IMR-90 (cell line): ENCODE measurements around the gene AKAP13. TPM values are rescaled to one million over a fixed set of nuclear protein-coding genes. Genes with fewer than 3 reads are reported as not detected.

Experiments used
- ATAC-seq: fragments of 200-7000 bp; cut with Tn5 transposase; 2 replicates; pipeline ENCODE4 v1.9.1; 2020; ENCODE audit warnings: low read depth, mild to moderate bottlenecking, moderate library complexity
- BruUV-seq: library from RNA; stranded (reverse); fragments of 400-500 nt; replicated peaks from 2 replicates; lab custom pipeline; 2021; lab: Mats Ljungman, UMichigan
- CTCF ChIA-PET: fragments of 300-600 bp; formaldehyde crosslinking; extraction: SDS; loops from one replicate; lab custom pipeline; 2021; ENCODE audit warnings: antibody characterized with exemption; lab: Yijun Ruan, JAX
- POLR2A ChIA-PET: fragments of 300-600 bp; sonication (Branson Sonifier 250); formaldehyde crosslinking; loops from one replicate; lab custom pipeline; 2022; ENCODE audit warnings: antibody characterized with exemption; ENCODE audit not compliant: unreplicated experiment; lab: Charles Lee
- DNase-seq: peaks from one replicate; pipeline ENCODE4 v3.0.0; 2013
- H2AFZ ChIP-seq: replicated peaks from 2 replicates; pipeline ENCODE3; 2013; ENCODE audit warnings: low read length, mild to moderate bottlenecking; ENCODE audit not compliant: poor library complexity
- H2AK5ac ChIP-seq: 2 replicates; pipeline ENCODE4 v1.6.1; 2013; ENCODE audit warnings: low read depth, low read length, inconsistent platforms
- H2AK9ac ChIP-seq: replicated peaks from 2 replicates; pipeline ENCODE3; 2013; ENCODE audit warnings: mild to moderate bottlenecking, low read depth, low read length, moderate library complexity; ENCODE audit not compliant: poor library complexity
- H2BK120ac ChIP-seq: 2 replicates; pipeline ENCODE4 v1.6.1; 2013; ENCODE audit warnings: low read depth, low read length, inconsistent platforms
- H2BK15ac ChIP-seq: 3 replicates; pipeline ENCODE4 v1.6.1; 2013; ENCODE audit warnings: low read depth, low read length, inconsistent platforms
- H2BK20ac ChIP-seq: 2 replicates; pipeline ENCODE4 v1.6.1; 2013; ENCODE audit warnings: low read depth, mild to moderate bottlenecking, inconsistent platforms, low read length, moderate library complexity
- H2BK5ac ChIP-seq: 2 replicates; pipeline ENCODE4 v1.6.1; 2013; ENCODE audit warnings: mild to moderate bottlenecking, low read depth, low read length, inconsistent platforms; ENCODE audit not compliant: poor library complexity, severe bottlenecking
- H3K14ac ChIP-seq: replicated peaks from 2 replicates; pipeline ENCODE4 v1.6.1; 2013; ENCODE audit warnings: low read depth, low read length, inconsistent platforms
- H3K18ac ChIP-seq: 2 replicates; pipeline ENCODE4 v1.6.1; 2013; ENCODE audit warnings: low read depth, low read length, control low read depth
- H3K23ac ChIP-seq: 2 replicates; pipeline ENCODE4 v1.6.1; 2013; ENCODE audit warnings: low read depth, low read length, inconsistent platforms
- H3K27ac ChIP-seq: 2 replicates; pipeline ENCODE4 v1.5.1; 2013; ENCODE audit warnings: mild to moderate bottlenecking, control low read depth, low read length; ENCODE audit not compliant: insufficient read depth
- H3K27me3 ChIP-seq: 2 replicates; pipeline ENCODE4 v1.6.1; 2013; ENCODE audit warnings: low read length; ENCODE audit not compliant: control insufficient read depth, insufficient read depth
- H3K36me3 ChIP-seq: 2 replicates; pipeline ENCODE4 v1.6.1; 2013; ENCODE audit warnings: low read length, mixed read lengths; ENCODE audit not compliant: control insufficient read depth, insufficient read depth
- H3K4ac ChIP-seq: 2 replicates; pipeline ENCODE4 v1.6.1; 2013; ENCODE audit warnings: low read depth, low read length, inconsistent platforms
- H3K4me1 ChIP-seq: 2 replicates; pipeline ENCODE4 v1.6.1; 2013; ENCODE audit warnings: low read length, mixed read lengths; ENCODE audit not compliant: control insufficient read depth, insufficient read depth
- H3K4me2 ChIP-seq: 2 replicates; pipeline ENCODE4 v1.6.1; 2013; ENCODE audit warnings: low read depth, mild to moderate bottlenecking, control low read depth, low read length, moderate library complexity
- H3K4me3 ChIP-seq: 2 replicates; pipeline ENCODE4 v1.5.1; 2013; ENCODE audit warnings: low read depth, mild to moderate bottlenecking, control low read depth, low read length, moderate library complexity; ENCODE audit not compliant: insufficient read depth
- H3K56ac ChIP-seq: 2 replicates; pipeline ENCODE4 v1.6.1; 2013; ENCODE audit warnings: low read length, inconsistent platforms; ENCODE audit not compliant: insufficient read depth; ENCODE audit errors: extremely low read depth
- H3K79me1 ChIP-seq, 2 experiments: 2 replicates each; pipeline ENCODE4 v1.6.1; 2013; ENCODE audit warnings: low read length in 2 of 2, inconsistent platforms in 1 of 2, low read depth in 1 of 2
- H3K9ac ChIP-seq: 2 replicates; pipeline ENCODE4 v1.6.1; 2013; ENCODE audit warnings: low read depth, low read length, control low read depth
- H3K9me1 ChIP-seq: 2 replicates; pipeline ENCODE4 v1.6.1; 2013; ENCODE audit warnings: low read length, inconsistent platforms; ENCODE audit not compliant: insufficient read depth
- H3K9me3 ChIP-seq: 2 replicates; pipeline ENCODE4 v1.6.1; 2013; ENCODE audit warnings: low read length; ENCODE audit not compliant: control insufficient read depth, insufficient read depth
- H4K20me1 ChIP-seq: 2 replicates; pipeline ENCODE4 v1.6.1; 2013; ENCODE audit warnings: low read length, inconsistent platforms; ENCODE audit not compliant: insufficient read depth
- H4K5ac ChIP-seq: 2 replicates; pipeline ENCODE4 v1.6.1; 2013; ENCODE audit warnings: mild to moderate bottlenecking, low read depth, low read length, control low read depth
- H4K8ac ChIP-seq, 2 experiments: 2 replicates each; pipeline ENCODE4 v1.6.1; 2013; ENCODE audit warnings: low read depth in 2 of 2, low read length in 2 of 2, control low read depth in 1 of 2, inconsistent platforms in 1 of 2
- H4K91ac ChIP-seq: 2 replicates; pipeline ENCODE4 v1.6.1; 2013; ENCODE audit warnings: low read depth, low read length, inconsistent platforms; ENCODE audit not compliant: insufficient read depth
- BHLHE40 ChIP-seq: fragments of 150-350 bp; IDR thresholded peaks from 2 replicates; pipeline ENCODE4 v1.6.1; 2016; ENCODE audit warnings: mild to moderate bottlenecking, low read depth, low read length
- MAFK ChIP-seq: IDR thresholded peaks from 2 replicates; pipeline ENCODE4 v1.6.1; 2012; ENCODE audit warnings: low read depth, low read length, improper control_type of control experiment
- MXI1 ChIP-seq: IDR thresholded peaks from 2 replicates; pipeline ENCODE4 v1.6.1; 2012; ENCODE audit warnings: low read depth, mild to moderate bottlenecking, low read length, moderate library complexity, borderline replicate concordance
- RAD21 ChIP-seq: IDR thresholded peaks from 2 replicates; pipeline ENCODE4 v1.6.1; 2012; ENCODE audit warnings: low read length, improper control_type of control experiment
- RCOR1 ChIP-seq: IDR thresholded peaks from 2 replicates; pipeline ENCODE4 v1.6.1; 2012; ENCODE audit warnings: mild to moderate bottlenecking, low read length, improper control_type of control experiment; ENCODE audit not compliant: insufficient replicate concordance
- RFX5 ChIP-seq: IDR thresholded peaks from 2 replicates; pipeline ENCODE4 v1.8.0; 2012; ENCODE audit warnings: low read depth, mild to moderate bottlenecking, low read length, moderate library complexity
- SMC3 ChIP-seq: fragments of 150-350 bp; IDR thresholded peaks from 2 replicates; pipeline ENCODE4 v1.6.1; 2016; ENCODE audit warnings: low read depth, mild to moderate bottlenecking, antibody characterized with exemption, low read length, moderate library complexity
- WGBS, 2 experiments: methylation state at CpG; one replicate each; pipeline versions ENCODE4 v1.1.5 to v1.1.7; 2013; ENCODE audit warnings: missing lambda C conversion rate in 2 of 2; ENCODE audit not compliant: insufficient read length in 1 of 2; ENCODE audit errors: extremely low coverage in 2 of 2; 5-methylcytosine and 5-hydroxymethylcytosine counted together
- dilution Hi-C: fragments of 300-500 bp; cut with HindIII; formaldehyde crosslinking; loops from one replicate; pipeline ENCODE4 v1.14.3; 2018; ENCODE audit warnings: low sequenced_read_pairs; ENCODE audit not compliant: unreplicated experiment
- in situ Hi-C: fragments of 300-500 bp; cut with MboI; formaldehyde crosslinking; loops from 3 replicates; pipeline ENCODE4 v1.14.3; 2019; ENCODE audit warnings: low sequenced_read_pairs, inconsistent platforms, mixed read lengths
- intact Hi-C: fragments of 100-400 bp; cut with micrococcal nuclease; formaldehyde crosslinking; loops from 2 replicates; pipeline ENCODE4 v1.10.0; 2022
- polyA plus RNA-seq, 3 experiments: library from polyadenylated mRNA; depleted of rRNA; stranded (reverse); fragments of >200 nt; gene quantifications; 2 replicates each; pipeline ENCODE4 v1.2.3, GENCODE V29; 2012; ENCODE audit warnings: low replicate concordance in 1 of 3
- total RNA-seq: library from RNA; depleted of rRNA; stranded (reverse); fragments of >200 nt; gene quantifications from 2 replicates; pipeline ENCODE4 v1.2.3, GENCODE V29; 2012
- TF ChIP-seq, protein P1 (sequence below): conservative IDR thresholded peaks from 2 replicates; pipeline ENCODE4 v1.5.1; 2012; ENCODE audit warnings: mild to moderate bottlenecking, low read depth, low read length, improper control_type of control experiment
- TF ChIP-seq, protein P2 (sequence below): fragments of 150-350 bp; IDR thresholded peaks from 2 replicates; pipeline ENCODE4 v1.6.1; 2016; ENCODE audit warnings: low read depth, mild to moderate bottlenecking, low read length, moderate library complexity, borderline replicate concordance
- TF ChIP-seq, protein P3 (sequence below): fragments of 150-350 bp; IDR thresholded peaks from 2 replicates; pipeline ENCODE4 v1.6.1; 2017; ENCODE audit warnings: mild to moderate bottlenecking, antibody characterized with exemption, low read length, low read depth

Gene AKAP13
- total and polyA plus RNA-seq, 2 of the 4 experiments (the other 2 are of a cell fraction), result 10.4 to 46.4 TPM

DNA sequence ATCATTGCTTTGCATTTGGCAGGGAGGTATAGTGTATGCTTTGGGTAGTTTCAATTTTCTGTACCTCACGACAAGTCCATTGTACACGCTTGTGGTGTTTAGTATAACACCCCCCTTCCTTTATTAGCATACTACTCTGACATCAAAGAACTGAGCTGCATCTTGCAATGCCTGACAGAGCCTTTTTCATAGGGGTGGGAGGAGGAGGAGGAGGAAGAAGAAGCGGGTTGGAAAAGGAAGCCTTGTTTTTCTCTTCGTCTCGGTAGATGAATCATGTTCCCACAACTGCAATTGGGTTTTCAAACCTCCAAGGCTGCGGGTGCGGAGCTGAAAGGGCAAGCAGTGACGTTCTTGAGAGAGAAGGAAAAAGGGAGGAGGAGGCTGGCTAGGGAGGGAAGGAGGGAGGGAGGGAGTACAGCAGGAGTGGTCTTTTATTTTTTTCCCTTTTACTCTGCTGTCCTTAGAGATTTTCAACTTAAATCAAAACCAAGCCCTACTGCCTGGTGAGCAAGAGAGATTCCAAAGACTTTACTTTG, 238.6 kb downstream of the AKAP13 start (continued):
- TF ChIP-seq RAD21 (no peak; the same call in 1 of the 2 replicates), SMC3 (no peak)

DNA sequence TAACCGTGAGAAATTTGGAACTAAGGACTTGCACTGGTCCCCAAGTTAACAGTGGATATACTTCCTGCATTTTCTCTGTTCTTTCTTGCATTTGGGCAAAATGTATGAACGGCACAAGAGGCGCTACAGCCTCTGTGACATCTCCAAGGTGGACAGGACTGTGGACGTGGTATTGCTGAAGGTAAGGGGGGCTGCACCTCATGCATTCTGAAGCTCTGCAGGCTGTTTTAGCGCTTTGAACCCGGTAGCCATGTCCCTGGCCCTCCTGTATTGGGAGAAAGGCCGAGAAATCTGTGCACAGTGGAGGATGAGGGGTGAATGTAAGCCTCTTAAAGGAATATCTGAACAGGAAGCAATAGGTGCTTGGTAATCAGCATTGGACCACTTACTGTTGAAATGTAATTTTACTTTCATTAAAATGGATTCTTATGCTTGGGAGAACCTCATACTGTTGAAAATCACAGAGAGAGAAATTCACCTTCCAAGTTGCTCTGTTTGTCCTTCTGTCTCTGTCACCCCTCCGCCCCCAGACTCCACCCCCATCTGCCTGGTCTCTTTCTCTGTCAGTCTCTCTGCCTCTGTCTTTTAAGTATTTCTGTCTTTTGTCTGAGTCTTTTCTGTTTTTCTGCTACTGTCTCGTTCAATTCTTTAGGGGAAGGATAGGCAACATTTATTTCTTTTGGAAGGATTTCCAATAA, 239.7 kb downstream of the AKAP13 start:
- POLR2A ChIA-PET, result no interaction called here
- BruUV-seq, result no TSS peak
- no peak for TF ChIP-seq MAFK
- no peak for TF ChIP-seq RFX5
- TF ChIP-seq, protein P1, sequence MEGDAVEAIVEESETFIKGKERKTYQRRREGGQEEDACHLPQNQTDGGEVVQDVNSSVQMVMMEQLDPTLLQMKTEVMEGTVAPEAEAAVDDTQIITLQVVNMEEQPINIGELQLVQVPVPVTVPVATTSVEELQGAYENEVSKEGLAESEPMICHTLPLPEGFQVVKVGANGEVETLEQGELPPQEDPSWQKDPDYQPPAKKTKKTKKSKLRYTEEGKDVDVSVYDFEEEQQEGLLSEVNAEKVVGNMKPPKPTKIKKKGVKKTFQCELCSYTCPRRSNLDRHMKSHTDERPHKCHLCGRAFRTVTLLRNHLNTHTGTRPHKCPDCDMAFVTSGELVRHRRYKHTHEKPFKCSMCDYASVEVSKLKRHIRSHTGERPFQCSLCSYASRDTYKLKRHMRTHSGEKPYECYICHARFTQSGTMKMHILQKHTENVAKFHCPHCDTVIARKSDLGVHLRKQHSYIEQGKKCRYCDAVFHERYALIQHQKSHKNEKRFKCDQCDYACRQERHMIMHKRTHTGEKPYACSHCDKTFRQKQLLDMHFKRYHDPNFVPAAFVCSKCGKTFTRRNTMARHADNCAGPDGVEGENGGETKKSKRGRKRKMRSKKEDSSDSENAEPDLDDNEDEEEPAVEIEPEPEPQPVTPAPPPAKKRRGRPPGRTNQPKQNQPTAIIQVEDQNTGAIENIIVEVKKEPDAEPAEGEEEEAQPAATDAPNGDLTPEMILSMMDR, result no peak
- TF ChIP-seq, protein P2, sequence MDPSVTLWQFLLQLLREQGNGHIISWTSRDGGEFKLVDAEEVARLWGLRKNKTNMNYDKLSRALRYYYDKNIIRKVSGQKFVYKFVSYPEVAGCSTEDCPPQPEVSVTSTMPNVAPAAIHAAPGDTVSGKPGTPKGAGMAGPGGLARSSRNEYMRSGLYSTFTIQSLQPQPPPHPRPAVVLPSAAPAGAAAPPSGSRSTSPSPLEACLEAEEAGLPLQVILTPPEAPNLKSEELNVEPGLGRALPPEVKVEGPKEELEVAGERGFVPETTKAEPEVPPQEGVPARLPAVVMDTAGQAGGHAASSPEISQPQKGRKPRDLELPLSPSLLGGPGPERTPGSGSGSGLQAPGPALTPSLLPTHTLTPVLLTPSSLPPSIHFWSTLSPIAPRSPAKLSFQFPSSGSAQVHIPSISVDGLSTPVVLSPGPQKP, result no peak
- TF ChIP-seq RCOR1, result no peak
- no peak for TF ChIP-seq BHLHE40
- TF ChIP-seq, protein P3, sequence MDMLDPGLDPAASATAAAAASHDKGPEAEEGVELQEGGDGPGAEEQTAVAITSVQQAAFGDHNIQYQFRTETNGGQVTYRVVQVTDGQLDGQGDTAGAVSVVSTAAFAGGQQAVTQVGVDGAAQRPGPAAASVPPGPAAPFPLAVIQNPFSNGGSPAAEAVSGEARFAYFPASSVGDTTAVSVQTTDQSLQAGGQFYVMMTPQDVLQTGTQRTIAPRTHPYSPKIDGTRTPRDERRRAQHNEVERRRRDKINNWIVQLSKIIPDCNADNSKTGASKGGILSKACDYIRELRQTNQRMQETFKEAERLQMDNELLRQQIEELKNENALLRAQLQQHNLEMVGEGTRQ, result no peak
- TF ChIP-seq MXI1, result no peak
- no peak for TF ChIP-seq RAD21

More for the DNA sequence above, 239.7 kb downstream of the AKAP13 start:
- Histone ChIP-seq H2BK120ac (peak overlapping the region; percentile 78), H3K14ac (peak overlapping the region; percentile 85), H3K4me1 (peaks cover 26% of the 10 kb centered on the region), H4K20me1 (peaks cover 7% of the 10 kb centered on the region; the same call in 1 of the 2 replicates), H3K56ac (peak overlapping the region; percentile 52), H4K91ac (peak overlapping the region; percentile 56), H2BK20ac (peak overlapping the region; percentile 52), H4K8ac (peak overlapping the region; percentile 38 to 39; a peak in 2 of 4 replicates), H3K27me3 (no peaks in the 10 kb centered on the region), H4K5ac (peak overlapping the region; percentile 19; the same call in 1 of the 2 replicates), H3K36me3 (no peaks in the 10 kb centered on the region), H3K9me1 (peaks cover 15% of the 10 kb centered on the region), H2AK9ac (no peak overlapping the region), H2AFZ (no peak overlapping the region), H3K23ac (peak overlapping the region; percentile 83), H3K27ac (peak overlapping the region; percentile 52), H2AK5ac (peak overlapping the region; percentile 86; the same call in 1 of the 2 replicates), H3K18ac (peak overlapping the region; percentile 6), H3K79me1 (peaks cover 37 to 77% of the 10 kb centered on the region in 2 experiments), H2BK15ac (peak overlapping the region; percentile 31; the same call in 1 of the 3 replicates), H3K4me2 (peak overlapping the region; percentile 64), H2BK5ac (peak overlapping the region; percentile 85), H3K9me3 (no peaks in the 10 kb centered on the region), H3K9ac (peak overlapping the region; percentile 61), H3K4me3 (peak overlapping the region; percentile 61), H3K4ac (peak overlapping the region; percentile 59)
- DNase-seq (no peak), ATAC-seq (no peak)
- CTCF ChIA-PET, result interaction anchor here (0.9 kb wide), 1 partner anchor 48 kb away, joined by 3 read pairs; no protein-coding TSS in a partner anchor
- 17% methylated on average over 1 of the region's 9 CpGs; no CpG with 5 or more reads in 1 of the 2 experiments for WGBS, 2 experiments
- intact Hi-C loops, result loop anchor here (5.0 to 10.0 kb wide), 4 partner anchors 175 to 323 kb away; partner anchors contain the start of gene KLHL25
- in situ Hi-C loops, result no loop called here
- dilution Hi-C loops, result no loop called here
